ENCODE data around the gene MRPL34. TPM values are rescaled to one million over a fixed set of nuclear protein-coding genes. Genes with fewer than 3 reads are reported as not detected.

The MRPL34 gene
- total RNA-seq, 1 donor from 2014 or later, result 47.7 TPM

- H3K9me3 Mint-ChIP-seq, result no peaks in the 10 kb centered on the region
- no peaks in the 10 kb centered on the region for H3K27me3 Mint-ChIP-seq (ENCODE audit: low read depth)
- H3K27ac Mint-ChIP-seq, result no peak overlapping the region
- H3K4me1 Mint-ChIP-seq, result peaks cover 7% of the 10 kb centered on the region
- TF ChIP-seq, protein P1, sequence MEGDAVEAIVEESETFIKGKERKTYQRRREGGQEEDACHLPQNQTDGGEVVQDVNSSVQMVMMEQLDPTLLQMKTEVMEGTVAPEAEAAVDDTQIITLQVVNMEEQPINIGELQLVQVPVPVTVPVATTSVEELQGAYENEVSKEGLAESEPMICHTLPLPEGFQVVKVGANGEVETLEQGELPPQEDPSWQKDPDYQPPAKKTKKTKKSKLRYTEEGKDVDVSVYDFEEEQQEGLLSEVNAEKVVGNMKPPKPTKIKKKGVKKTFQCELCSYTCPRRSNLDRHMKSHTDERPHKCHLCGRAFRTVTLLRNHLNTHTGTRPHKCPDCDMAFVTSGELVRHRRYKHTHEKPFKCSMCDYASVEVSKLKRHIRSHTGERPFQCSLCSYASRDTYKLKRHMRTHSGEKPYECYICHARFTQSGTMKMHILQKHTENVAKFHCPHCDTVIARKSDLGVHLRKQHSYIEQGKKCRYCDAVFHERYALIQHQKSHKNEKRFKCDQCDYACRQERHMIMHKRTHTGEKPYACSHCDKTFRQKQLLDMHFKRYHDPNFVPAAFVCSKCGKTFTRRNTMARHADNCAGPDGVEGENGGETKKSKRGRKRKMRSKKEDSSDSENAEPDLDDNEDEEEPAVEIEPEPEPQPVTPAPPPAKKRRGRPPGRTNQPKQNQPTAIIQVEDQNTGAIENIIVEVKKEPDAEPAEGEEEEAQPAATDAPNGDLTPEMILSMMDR (IDR thresholded peaks at IDR 0.05; ENCODE audit: unreplicated experiment), result no peak
- no peak overlapping the region for H3K4me3 Mint-ChIP-seq
- H3K36me3 Mint-ChIP-seq, result peaks cover 12% of the 10 kb centered on the region
- DNase-seq (ENCODE audit: low spot score in 2 of 2, unreplicated experiment in 2 of 2), result no peak
Measured at GRCh38 chr19:17296273-17296672, 9.4 kb upstream of the MRPL34 start.

- no peaks in the 10 kb centered on the region for H3K27me3 Mint-ChIP-seq (ENCODE audit: low read depth)
- H3K36me3 Mint-ChIP-seq, result peaks cover 12% of the 10 kb centered on the region
- H3K4me1 Mint-ChIP-seq, result peaks cover 6% of the 10 kb centered on the region
- no peak overlapping the region for H3K4me3 Mint-ChIP-seq
- H3K9me3 Mint-ChIP-seq, result no peaks in the 10 kb centered on the region
- TF ChIP-seq, protein P1 (IDR thresholded peaks at IDR 0.05; ENCODE audit: unreplicated experiment), result no peak
- peak overlapping the region; percentile 56 for H3K27ac Mint-ChIP-seq
- DNase-seq (ENCODE audit: low spot score in 2 of 2, unreplicated experiment in 2 of 2), result no peak
Measured at GRCh38 chr19:17296976-17297375, 8.7 kb upstream of the MRPL34 start.

GRCh38 chr19:17300992-17301619, 4.6 kb upstream of the MRPL34 start:
- Mint-ChIP-seq H3K4me1 (peaks cover 20% of the 10 kb centered on the region), H3K9me3 (no peaks in the 10 kb centered on the region), H3K27me3 (ENCODE audit: low read depth) (no peaks in the 10 kb centered on the region), H3K4me3 (no peak overlapping the region), H3K27ac (no peak overlapping the region), H3K36me3 (peaks cover 7% of the 10 kb centered on the region)
- TF ChIP-seq, protein P1 (IDR thresholded peaks at IDR 0.05; ENCODE audit: unreplicated experiment), result no peak
- DNase-seq (ENCODE audit: low spot score in 2 of 2, unreplicated experiment in 2 of 2), result no peak

- DNase-seq (ENCODE audit: low spot score in 2 of 2, unreplicated experiment in 2 of 2), result peak in 1 of 2 experiments; percentile 49
- H3K36me3 Mint-ChIP-seq, result peaks cover 5% of the 10 kb centered on the region
- H3K9me3 Mint-ChIP-seq, result no peaks in the 10 kb centered on the region
- no peaks in the 10 kb centered on the region for H3K27me3 Mint-ChIP-seq (ENCODE audit: low read depth)
- peak overlapping the region; percentile 75 for H3K4me3 Mint-ChIP-seq
- TF ChIP-seq, protein P1 (IDR thresholded peaks at IDR 0.05; ENCODE audit: unreplicated experiment), result no peak
- peak overlapping the region; percentile 66 for H3K27ac Mint-ChIP-seq
- H3K4me1 Mint-ChIP-seq, result peaks cover 25% of the 10 kb centered on the region
Measured at GRCh38 chr19:17302391-17303166, 3.1 kb upstream of the MRPL34 start.

DNA sequence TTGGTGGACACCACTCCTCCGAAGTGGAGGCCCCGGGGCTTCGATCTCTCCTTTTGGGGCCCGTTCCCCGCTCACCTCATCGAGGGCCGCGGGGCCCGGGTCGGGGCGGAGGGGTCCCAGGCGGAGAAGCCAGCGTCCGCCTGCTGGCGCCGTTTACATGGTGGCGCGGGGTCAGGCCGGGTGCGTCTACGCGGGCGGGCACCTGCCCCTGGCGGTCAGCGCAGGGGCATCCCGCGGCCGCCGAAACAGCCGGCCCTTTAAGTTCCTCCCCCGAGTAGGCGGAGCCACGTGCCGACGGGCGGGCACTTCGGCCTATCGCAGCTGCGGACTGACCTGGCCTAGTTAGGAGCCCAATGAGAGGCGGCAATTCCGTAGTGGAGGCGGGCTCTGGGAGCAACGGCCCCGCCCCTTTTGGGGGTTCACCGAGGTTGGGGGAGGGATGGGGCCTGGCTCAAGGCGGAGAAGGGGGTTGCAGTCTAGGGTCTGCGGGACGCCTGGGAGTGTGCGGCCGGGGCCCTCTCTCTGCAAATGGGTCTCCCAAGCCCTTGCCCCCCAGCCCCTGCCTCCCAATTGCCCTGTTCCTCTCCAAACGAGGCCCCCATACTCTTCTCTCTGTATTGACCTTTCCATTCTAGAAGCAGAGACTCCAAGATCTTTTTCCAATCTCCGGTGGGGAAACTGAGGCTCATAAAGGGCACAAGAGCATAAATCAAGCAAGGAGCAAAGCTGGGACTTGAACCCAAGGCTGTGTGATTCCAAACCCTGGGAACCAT, 2.3 kb upstream of the MRPL34 start, which contains the start of gene ABHD8:
Gene ABHD8 (minus strand): TSS at position 259 of the 773 bp plus-strand sequence. CDS start 1,809 bp downstream, outside the sequence.
- no peaks in the 10 kb centered on the region for H3K27me3 Mint-ChIP-seq (ENCODE audit: low read depth)
- no peaks in the 10 kb centered on the region for H3K9me3 Mint-ChIP-seq
- peaks cover 30% of the 10 kb centered on the region for H3K4me1 Mint-ChIP-seq
- TF ChIP-seq, protein P1 (IDR thresholded peaks at IDR 0.05; ENCODE audit: unreplicated experiment), result peak; percentile 56
- peak within 1 kb of the TSS; percentile 66 for H3K27ac Mint-ChIP-seq
- H3K4me3 Mint-ChIP-seq, result peak within 1 kb of the TSS; percentile 75
- H3K36me3 Mint-ChIP-seq, result peaks cover 1% of the 10 kb centered on the region
- peak; percentile 89 to 97 for DNase-seq (ENCODE audit: low spot score in 2 of 2, unreplicated experiment in 2 of 2)

Measured in mesothelial cell of epicardium (in vitro differentiated cells).